HepG2 (cell line): Measurements from ENCODE around the gene CNPY1.

Experiments used
- JUN ChIP-seq: sonication (generic); formaldehyde crosslinking; IDR thresholded peaks from 2 replicates; pipeline ENCODE4 v1.4.0; 2020; ENCODE audit warnings: mild to moderate bottlenecking, missing genetic modification reagents
- RBM39 ChIP-seq: fragments of 200-400 bp; formaldehyde crosslinking; IDR thresholded peaks from one replicate; pipeline ENCODE4 v1.6.1; 2018; ENCODE audit warnings: antibody characterized with exemption, mild to moderate bottlenecking, low read depth, low read length; ENCODE audit not compliant: poor library complexity, severe bottlenecking
- SMYD3 ChIP-seq: sonication (generic); formaldehyde crosslinking; IDR thresholded peaks from 2 replicates; pipeline ENCODE4 v1.8.1; 2023; ENCODE audit warnings: mild to moderate bottlenecking, missing genetic modification reagents
- ZNF329 ChIP-seq: sonication (generic); formaldehyde crosslinking; IDR thresholded peaks from 2 replicates; pipeline ENCODE4 v1.9.0; 2021; ENCODE audit warnings: low read depth, mild to moderate bottlenecking, missing genetic modification reagents
- ZNF607 ChIP-seq: sonication (generic); formaldehyde crosslinking; IDR thresholded peaks from 2 replicates; pipeline ENCODE4 v1.5.1; 2020; ENCODE audit warnings: missing genetic modification reagents, mild to moderate bottlenecking, borderline replicate concordance
- TF ChIP-seq, protein P1 (sequence below): sonication (generic); formaldehyde crosslinking; IDR thresholded peaks from 2 replicates; pipeline ENCODE4 v1.5.0; 2020; ENCODE audit warnings: mild to moderate bottlenecking, missing genetic modification reagents, moderate library complexity
- TF ChIP-seq, protein P2 (sequence below): IDR thresholded peaks from 2 replicates; pipeline ENCODE4 v1.6.1; 2016
- TF ChIP-seq, protein P3 (sequence below): IDR thresholded peaks from 2 replicates; pipeline ENCODE4 v1.6.1; 2012; ENCODE audit warnings: inconsistent platforms
- TF ChIP-seq, protein P4 (sequence below): sonication (generic); formaldehyde crosslinking; IDR thresholded peaks from 2 replicates; pipeline ENCODE4 v1.4.0; 2020; ENCODE audit warnings: missing genetic modification reagents
- TF ChIP-seq, protein P5 (sequence below): sonication (generic); formaldehyde crosslinking; IDR thresholded peaks from 2 replicates; pipeline ENCODE4 v1.4.0; 2020; ENCODE audit warnings: missing genetic modification reagents

DNA sequence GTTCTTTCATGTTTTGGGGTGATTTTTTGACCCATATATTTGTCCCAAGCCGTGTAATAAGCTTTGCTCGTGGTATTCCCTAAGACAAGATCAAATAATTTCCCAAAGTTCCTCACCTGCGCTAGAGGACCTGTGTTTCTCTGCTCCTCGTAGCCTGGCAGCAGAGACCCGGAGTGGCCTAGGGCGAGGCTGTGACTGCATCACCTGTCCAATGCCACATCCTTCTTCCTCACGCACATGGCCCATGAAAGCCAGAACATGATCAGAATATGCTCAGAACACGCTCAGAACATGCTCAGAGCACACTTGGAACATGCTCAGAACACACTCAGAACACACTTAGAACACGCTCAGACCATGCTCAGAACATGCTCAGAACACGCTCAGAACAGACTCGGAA, 64.6 kb downstream of the CNPY1 start:
- TF ChIP-seq ZNF329 (no peak), ZNF607 (no peak), JUN (CRISPR knock-in tag) (no peak), RBM39 (no peak), SMYD3 (CRISPR knock-in tag) (no peak)
- TF ChIP-seq, protein P1, sequence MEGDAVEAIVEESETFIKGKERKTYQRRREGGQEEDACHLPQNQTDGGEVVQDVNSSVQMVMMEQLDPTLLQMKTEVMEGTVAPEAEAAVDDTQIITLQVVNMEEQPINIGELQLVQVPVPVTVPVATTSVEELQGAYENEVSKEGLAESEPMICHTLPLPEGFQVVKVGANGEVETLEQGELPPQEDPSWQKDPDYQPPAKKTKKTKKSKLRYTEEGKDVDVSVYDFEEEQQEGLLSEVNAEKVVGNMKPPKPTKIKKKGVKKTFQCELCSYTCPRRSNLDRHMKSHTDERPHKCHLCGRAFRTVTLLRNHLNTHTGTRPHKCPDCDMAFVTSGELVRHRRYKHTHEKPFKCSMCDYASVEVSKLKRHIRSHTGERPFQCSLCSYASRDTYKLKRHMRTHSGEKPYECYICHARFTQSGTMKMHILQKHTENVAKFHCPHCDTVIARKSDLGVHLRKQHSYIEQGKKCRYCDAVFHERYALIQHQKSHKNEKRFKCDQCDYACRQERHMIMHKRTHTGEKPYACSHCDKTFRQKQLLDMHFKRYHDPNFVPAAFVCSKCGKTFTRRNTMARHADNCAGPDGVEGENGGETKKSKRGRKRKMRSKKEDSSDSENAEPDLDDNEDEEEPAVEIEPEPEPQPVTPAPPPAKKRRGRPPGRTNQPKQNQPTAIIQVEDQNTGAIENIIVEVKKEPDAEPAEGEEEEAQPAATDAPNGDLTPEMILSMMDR (CRISPR knock-in tag), result no peak
- TF ChIP-seq, protein P2, sequence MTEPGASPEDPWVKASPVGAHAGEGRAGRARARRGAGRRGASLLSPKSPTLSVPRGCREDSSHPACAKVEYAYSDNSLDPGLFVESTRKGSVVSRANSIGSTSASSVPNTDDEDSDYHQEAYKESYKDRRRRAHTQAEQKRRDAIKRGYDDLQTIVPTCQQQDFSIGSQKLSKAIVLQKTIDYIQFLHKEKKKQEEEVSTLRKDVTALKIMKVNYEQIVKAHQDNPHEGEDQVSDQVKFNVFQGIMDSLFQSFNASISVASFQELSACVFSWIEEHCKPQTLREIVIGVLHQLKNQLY (CRISPR knock-in tag), result no peak
- TF ChIP-seq, protein P3, sequence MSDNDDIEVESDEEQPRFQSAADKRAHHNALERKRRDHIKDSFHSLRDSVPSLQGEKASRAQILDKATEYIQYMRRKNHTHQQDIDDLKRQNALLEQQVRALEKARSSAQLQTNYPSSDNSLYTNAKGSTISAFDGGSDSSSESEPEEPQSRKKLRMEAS, result no peak
- TF ChIP-seq, protein P4, sequence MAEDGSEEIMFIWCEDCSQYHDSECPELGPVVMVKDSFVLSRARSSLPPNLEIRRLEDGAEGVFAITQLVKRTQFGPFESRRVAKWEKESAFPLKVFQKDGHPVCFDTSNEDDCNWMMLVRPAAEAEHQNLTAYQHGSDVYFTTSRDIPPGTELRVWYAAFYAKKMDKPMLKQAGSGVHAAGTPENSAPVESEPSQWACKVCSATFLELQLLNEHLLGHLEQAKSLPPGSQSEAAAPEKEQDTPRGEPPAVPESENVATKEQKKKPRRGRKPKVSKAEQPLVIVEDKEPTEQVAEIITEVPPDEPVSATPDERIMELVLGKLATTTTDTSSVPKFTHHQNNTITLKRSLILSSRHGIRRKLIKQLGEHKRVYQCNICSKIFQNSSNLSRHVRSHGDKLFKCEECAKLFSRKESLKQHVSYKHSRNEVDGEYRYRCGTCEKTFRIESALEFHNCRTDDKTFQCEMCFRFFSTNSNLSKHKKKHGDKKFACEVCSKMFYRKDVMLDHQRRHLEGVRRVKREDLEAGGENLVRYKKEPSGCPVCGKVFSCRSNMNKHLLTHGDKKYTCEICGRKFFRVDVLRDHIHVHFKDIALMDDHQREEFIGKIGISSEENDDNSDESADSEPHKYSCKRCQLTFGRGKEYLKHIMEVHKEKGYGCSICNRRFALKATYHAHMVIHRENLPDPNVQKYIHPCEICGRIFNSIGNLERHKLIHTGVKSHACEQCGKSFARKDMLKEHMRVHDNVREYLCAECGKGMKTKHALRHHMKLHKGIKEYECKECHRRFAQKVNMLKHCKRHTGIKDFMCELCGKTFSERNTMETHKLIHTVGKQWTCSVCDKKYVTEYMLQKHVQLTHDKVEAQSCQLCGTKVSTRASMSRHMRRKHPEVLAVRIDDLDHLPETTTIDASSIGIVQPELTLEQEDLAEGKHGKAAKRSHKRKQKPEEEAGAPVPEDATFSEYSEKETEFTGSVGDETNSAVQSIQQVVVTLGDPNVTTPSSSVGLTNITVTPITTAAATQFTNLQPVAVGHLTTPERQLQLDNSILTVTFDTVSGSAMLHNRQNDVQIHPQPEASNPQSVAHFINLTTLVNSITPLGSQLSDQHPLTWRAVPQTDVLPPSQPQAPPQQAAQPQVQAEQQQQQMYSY (CRISPR knock-in tag), result no peak
- TF ChIP-seq, protein P5, sequence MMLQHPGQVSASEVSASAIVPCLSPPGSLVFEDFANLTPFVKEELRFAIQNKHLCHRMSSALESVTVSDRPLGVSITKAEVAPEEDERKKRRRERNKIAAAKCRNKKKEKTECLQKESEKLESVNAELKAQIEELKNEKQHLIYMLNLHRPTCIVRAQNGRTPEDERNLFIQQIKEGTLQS, result no peak
